NCI-H1694 (cell line): ENCODE data around the gene DLGAP4.

ENCODE experiments used
- DNase-seq: peaks from one replicate; lab custom pipeline; 2025; lab: John Stamatoyannopoulos, UW

DLGAP4 gene

GRCh38 chr20:36333841-36334240 is 27.7 kb downstream of the DLGAP4 start:
- no peak for DNase-seq

GRCh38 chr20:36334281-36335205 is 28.4 kb downstream of the DLGAP4 start:
- DNase-seq: no peak

- DNase-seq: no peak
Observed at GRCh38 chr20:36335206-36335870, 29.2 kb downstream of the DLGAP4 start.

- no peak for DNase-seq
Observed at GRCh38 chr20:36336204-36336603, 30.1 kb downstream of the DLGAP4 start.

- DNase-seq: no peak
Observed at GRCh38 chr20:36336954-36337704, 31.0 kb downstream of the DLGAP4 start.

GRCh38 chr20:36337886-36338285 is 31.7 kb downstream of the DLGAP4 start:
- no peak for DNase-seq

GRCh38 chr20:36339646-36340592 is 33.8 kb downstream of the DLGAP4 start:
- no peak for DNase-seq

- DNase-seq: no peak
Observed at GRCh38 chr20:36340593-36340990, 34.5 kb downstream of the DLGAP4 start.

- no peak for DNase-seq
Observed at GRCh38 chr20:36341331-36342020, 35.3 kb downstream of the DLGAP4 start.

- DNase-seq: no peak
Observed at GRCh38 chr20:36342331-36343120, 36.4 kb downstream of the DLGAP4 start.

GRCh38 chr20:36343641-36344040 is 37.5 kb downstream of the DLGAP4 start:
- DNase-seq: no peak

GRCh38 chr20:36344517-36345132 is 38.5 kb downstream of the DLGAP4 start:
- no peak for DNase-seq

GRCh38 chr20:36346256-36346655 is 40.1 kb downstream of the DLGAP4 start:
- DNase-seq: no peak

GRCh38 chr20:36349384-36350170 is 43.4 kb downstream of the DLGAP4 start:
- DNase-seq: no peak

GRCh38 chr20:36350439-36350838 is 44.3 kb downstream of the DLGAP4 start:
- no peak for DNase-seq

GRCh38 chr20:36351937-36352336 is 45.8 kb downstream of the DLGAP4 start:
- no peak for DNase-seq

- no peak for DNase-seq
Observed at GRCh38 chr20:36352843-36353553, 46.9 kb downstream of the DLGAP4 start.

- DNase-seq: no peak
Observed at GRCh38 chr20:36353740-36354139, 47.6 kb downstream of the DLGAP4 start.
